C4-2B (cell line): ENCODE measurements around the gene TNFRSF18.

Experiments used
- H3K27ac ChIP-seq: fragments of 450-650 bp; 2 replicates; pipeline ENCODE4 v1.5.1; 2017
- ZFX ChIP-seq: fragments of 450-650 bp; IDR thresholded peaks from 2 replicates; pipeline ENCODE4 v1.6.1; 2017
- TF ChIP-seq, protein P1 (sequence below): fragments of 450-650 bp; conservative IDR thresholded peaks from 2 replicates; pipeline ENCODE4 v1.5.1; 2017; ENCODE audit warnings: mild to moderate bottlenecking

The TNFRSF18 gene

GRCh38 chr1:1211541-1212441 is 5.4 kb upstream of the TNFRSF18 start:
- H3K27ac ChIP-seq: no peak overlapping the region
- TF ChIP-seq, protein P1, sequence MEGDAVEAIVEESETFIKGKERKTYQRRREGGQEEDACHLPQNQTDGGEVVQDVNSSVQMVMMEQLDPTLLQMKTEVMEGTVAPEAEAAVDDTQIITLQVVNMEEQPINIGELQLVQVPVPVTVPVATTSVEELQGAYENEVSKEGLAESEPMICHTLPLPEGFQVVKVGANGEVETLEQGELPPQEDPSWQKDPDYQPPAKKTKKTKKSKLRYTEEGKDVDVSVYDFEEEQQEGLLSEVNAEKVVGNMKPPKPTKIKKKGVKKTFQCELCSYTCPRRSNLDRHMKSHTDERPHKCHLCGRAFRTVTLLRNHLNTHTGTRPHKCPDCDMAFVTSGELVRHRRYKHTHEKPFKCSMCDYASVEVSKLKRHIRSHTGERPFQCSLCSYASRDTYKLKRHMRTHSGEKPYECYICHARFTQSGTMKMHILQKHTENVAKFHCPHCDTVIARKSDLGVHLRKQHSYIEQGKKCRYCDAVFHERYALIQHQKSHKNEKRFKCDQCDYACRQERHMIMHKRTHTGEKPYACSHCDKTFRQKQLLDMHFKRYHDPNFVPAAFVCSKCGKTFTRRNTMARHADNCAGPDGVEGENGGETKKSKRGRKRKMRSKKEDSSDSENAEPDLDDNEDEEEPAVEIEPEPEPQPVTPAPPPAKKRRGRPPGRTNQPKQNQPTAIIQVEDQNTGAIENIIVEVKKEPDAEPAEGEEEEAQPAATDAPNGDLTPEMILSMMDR: no peak
- no peak for TF ChIP-seq ZFX

- TF ChIP-seq, protein P1: no peak
- no peak for TF ChIP-seq ZFX
These were observed 4.5 kb upstream of the TNFRSF18 start for GRCh38 chr1:1210726-1211540.

DNA sequence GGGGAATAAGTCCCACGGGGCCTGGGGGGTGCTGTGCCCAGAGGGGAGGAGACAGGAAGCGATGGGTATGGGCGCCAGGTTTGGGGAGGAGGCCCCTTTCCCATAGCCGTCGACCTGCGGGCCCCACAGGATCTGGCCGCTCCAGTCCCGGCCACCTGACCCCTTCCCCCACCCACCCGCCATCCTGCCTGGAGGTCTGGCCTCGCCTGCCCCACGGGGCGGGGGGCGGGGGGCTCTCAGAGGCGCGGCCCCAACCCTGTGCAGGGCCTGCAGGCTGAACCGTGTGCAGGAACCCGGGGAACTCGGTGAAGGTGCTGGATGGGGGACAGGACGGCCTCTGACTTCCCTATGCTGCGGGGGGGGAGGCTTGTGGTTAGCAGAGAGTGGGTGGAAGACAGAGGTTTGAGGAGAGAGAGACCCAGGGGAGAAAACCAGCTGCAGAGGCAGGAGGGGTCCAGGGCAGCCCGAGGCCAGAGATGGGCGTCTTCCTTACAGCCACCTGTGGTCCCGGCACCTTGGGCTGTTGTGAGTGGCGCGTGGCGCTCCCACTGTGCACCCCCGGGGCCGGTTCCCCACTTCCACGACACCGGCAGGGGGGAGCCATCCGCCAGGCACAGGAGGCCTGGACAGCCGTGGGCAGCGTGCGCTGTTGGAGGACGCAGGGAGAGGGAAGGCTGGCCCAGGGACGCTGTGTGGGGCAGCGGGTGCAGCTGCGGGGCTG is 2.5 kb upstream of the TNFRSF18 start:
- TF ChIP-seq, protein P1: no peak
- no peak for TF ChIP-seq ZFX
- H3K27ac ChIP-seq: no peak overlapping the region

More at GRCh38 chr1:1210726-1211540, 4.5 kb upstream of the TNFRSF18 start:
- no peak overlapping the region for H3K27ac ChIP-seq

DNA sequence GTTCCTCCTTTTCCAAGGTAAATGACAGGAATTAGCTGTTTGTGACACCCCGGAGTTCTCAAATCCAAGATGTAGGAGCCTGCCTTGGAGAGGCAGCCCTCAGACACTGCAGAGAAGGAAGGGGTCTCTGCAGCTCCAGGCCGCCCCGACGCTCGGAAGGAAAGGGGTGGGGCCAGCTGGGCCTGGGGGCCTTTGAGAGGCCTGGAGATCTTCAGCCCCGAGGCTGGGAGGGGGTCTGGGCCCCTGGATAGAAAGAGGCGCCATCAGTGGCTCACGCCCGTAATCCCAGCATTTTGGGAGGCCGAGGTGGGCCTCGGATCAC is 1.1 kb upstream of the TNFRSF18 start:
- H3K27ac ChIP-seq: no peak overlapping the region
- TF ChIP-seq, protein P1: no peak
- no peak for TF ChIP-seq ZFX

- no peak for TF ChIP-seq ZFX
- TF ChIP-seq, protein P1: no peak
- no peak overlapping the region for H3K27ac ChIP-seq
These were observed 657 bp upstream of the TNFRSF18 start for GRCh38 chr1:1206966-1207531.

DNA sequence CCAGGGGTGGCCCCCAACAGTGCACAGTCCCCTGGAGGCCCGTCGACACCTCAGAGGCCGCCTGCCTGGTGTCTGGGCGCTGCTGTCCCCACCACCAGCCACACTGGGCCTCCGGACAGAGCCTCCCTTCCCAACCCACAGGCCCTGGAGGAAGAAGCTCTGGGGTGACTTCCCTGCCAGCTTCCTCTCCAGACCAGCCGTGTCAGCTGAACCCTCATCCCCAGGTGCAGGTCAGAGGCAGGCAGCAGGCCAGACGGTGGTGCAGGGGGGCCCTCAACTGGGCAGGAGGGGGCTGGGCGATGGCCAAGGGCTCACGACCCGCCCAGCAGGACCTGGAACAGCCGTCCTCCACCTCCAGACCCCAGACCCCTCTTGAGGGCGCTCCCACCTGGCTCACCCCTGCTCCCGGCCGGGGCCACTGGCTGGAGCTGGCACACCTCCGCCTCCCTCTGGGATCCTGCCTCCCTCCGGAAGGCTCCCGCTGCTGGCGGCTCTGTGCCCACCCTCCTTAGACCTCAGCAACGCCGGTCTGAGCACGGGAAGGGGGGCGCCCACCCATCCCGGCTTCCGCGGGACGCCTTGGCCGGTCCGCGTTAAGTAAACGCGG is 520 bp downstream of the TNFRSF18 start:
- TF ChIP-seq, protein P1: no peak
- no peak for TF ChIP-seq ZFX

More for the DNA sequence above, 520 bp downstream of the TNFRSF18 start:
- H3K27ac ChIP-seq: peak overlapping the region; percentile 27
